Osteoblast (primary cell): ENCODE results near the gene SKAP1. TPM values are rescaled to one million over a fixed set of nuclear protein-coding genes. Genes with fewer than 3 reads are reported as not detected.

Experiments used
- DNase-seq: peaks from one replicate; pipeline ENCODE4 v3.0.0; 2011; ENCODE audit warnings: low spot score, mixed read lengths; ENCODE audit not compliant: insufficient read length; ENCODE audit errors: missing footprints
- H2AFZ ChIP-seq: 2 replicates; pipeline ENCODE4 v1.6.0; 2011; ENCODE audit warnings: mild to moderate bottlenecking, low read length
- H3K27ac ChIP-seq: 2 replicates; pipeline ENCODE4 v1.5.1; 2011; ENCODE audit warnings: mild to moderate bottlenecking, low read depth, low read length, moderate library complexity
- H3K27me3 ChIP-seq: 2 replicates; pipeline ENCODE4 v1.6.0; 2012; ENCODE audit warnings: mild to moderate bottlenecking, control low read depth, inconsistent platforms, low read length, moderate library complexity; ENCODE audit not compliant: insufficient read depth
- H3K36me3 ChIP-seq: 2 replicates; pipeline ENCODE4 v1.5.1; 2011; ENCODE audit warnings: mild to moderate bottlenecking, low read length, control low read depth, moderate library complexity; ENCODE audit not compliant: insufficient read depth
- H3K4me1 ChIP-seq: 2 replicates; pipeline ENCODE4 v1.5.1; 2011; ENCODE audit warnings: mild to moderate bottlenecking, low read length, control low read depth, moderate library complexity; ENCODE audit not compliant: insufficient read depth
- H3K4me2 ChIP-seq: 2 replicates; pipeline ENCODE4 v1.6.0; 2011; ENCODE audit warnings: mild to moderate bottlenecking, low read length; ENCODE audit not compliant: insufficient read depth
- H3K4me3 ChIP-seq: fragments of 200-600 bp; sonication (generic); 3 replicates; pipeline ENCODE4 v1.5.1; 2012; ENCODE audit warnings: mild to moderate bottlenecking, low read length, inconsistent platforms; ENCODE audit not compliant: insufficient read depth
- H3K79me2 ChIP-seq: 2 replicates; pipeline ENCODE4 v1.6.0; 2012; ENCODE audit warnings: mild to moderate bottlenecking, low read length, control low read depth, inconsistent platforms; ENCODE audit not compliant: insufficient read depth
- H3K9me3 ChIP-seq: 2 replicates; pipeline ENCODE4 v1.5.1; 2011; ENCODE audit warnings: low read depth, low read length, control low read depth
- H4K20me1 ChIP-seq: 2 replicates; pipeline ENCODE4 v1.6.0; 2012; ENCODE audit warnings: mild to moderate bottlenecking, low read length, control low read depth; ENCODE audit not compliant: insufficient read depth
- CTCF ChIP-seq: IDR thresholded peaks from 2 replicates; pipeline ENCODE4 v1.5.1; 2011; ENCODE audit warnings: mild to moderate bottlenecking, low read depth, low read length, moderate library complexity; ENCODE audit errors: extremely low read depth
- total RNA-seq: library from RNA; depleted of rRNA; stranded (reverse); fragments of >200 nt; gene quantifications from 2 replicates; pipeline ENCODE4 v1.2.3, GENCODE V29; 2012

SKAP1 gene
- total RNA-seq, 1 donor, result not detected

- Histone ChIP-seq H3K4me2 (peak overlapping the region; percentile 45), H3K27ac (peak overlapping the region; percentile 54), H3K79me2 (no peaks in the 10 kb centered on the region), H3K4me3 (no peak overlapping the region), H3K4me1 (peaks cover 47% of the 10 kb centered on the region), H2AFZ (peak overlapping the region; percentile 6), H4K20me1 (no peaks in the 10 kb centered on the region), H3K9me3 (no peaks in the 10 kb centered on the region), H3K36me3 (no peaks in the 10 kb centered on the region), H3K27me3 (peaks cover 15% of the 10 kb centered on the region)
- TF ChIP-seq CTCF, result no peak
- no peak for DNase-seq
Observed at GRCh38 chr17:48244121-48244711, 185.8 kb downstream of the SKAP1 start.

GRCh38 chr17:48241770-48242497, 188.1 kb downstream of the SKAP1 start:
- no peaks in the 10 kb centered on the region for H3K79me2 ChIP-seq
- H3K4me3 ChIP-seq, result no peak overlapping the region
- TF ChIP-seq CTCF, result no peak
- peak overlapping the region; percentile 10 for H2AFZ ChIP-seq
- H3K36me3 ChIP-seq, result no peaks in the 10 kb centered on the region
- DNase-seq, result no peak
- H3K4me2 ChIP-seq, result no peak overlapping the region
- H3K27ac ChIP-seq, result peak overlapping the region; percentile 47
- H3K4me1 ChIP-seq, result peaks cover 60% of the 10 kb centered on the region
- no peaks in the 10 kb centered on the region for H4K20me1 ChIP-seq
- peaks cover under 1% of the 10 kb centered on the region for H3K27me3 ChIP-seq
- H3K9me3 ChIP-seq, result no peaks in the 10 kb centered on the region

GRCh38 chr17:48241131-48241591, 188.9 kb downstream of the SKAP1 start:
- no peak overlapping the region for H3K4me3 ChIP-seq
- peak; percentile 43 for DNase-seq
- H3K27ac ChIP-seq, result peak overlapping the region; percentile 47
- H4K20me1 ChIP-seq, result no peaks in the 10 kb centered on the region
- H3K36me3 ChIP-seq, result no peaks in the 10 kb centered on the region
- H3K27me3 ChIP-seq, result no peaks in the 10 kb centered on the region
- no peaks in the 10 kb centered on the region for H3K9me3 ChIP-seq
- peak overlapping the region; percentile 44 for H3K4me2 ChIP-seq
- peak overlapping the region; percentile 13 for H2AFZ ChIP-seq
- peaks cover 60% of the 10 kb centered on the region for H3K4me1 ChIP-seq
- H3K79me2 ChIP-seq, result no peaks in the 10 kb centered on the region
- no peak for TF ChIP-seq CTCF

GRCh38 chr17:48240562-48241130, 189.4 kb downstream of the SKAP1 start:
- peaks cover 60% of the 10 kb centered on the region for H3K4me1 ChIP-seq
- H3K9me3 ChIP-seq, result no peaks in the 10 kb centered on the region
- DNase-seq, result no peak
- H3K36me3 ChIP-seq, result no peaks in the 10 kb centered on the region
- no peak overlapping the region for H2AFZ ChIP-seq
- no peak overlapping the region for H3K4me3 ChIP-seq
- peak overlapping the region; percentile 44 for H3K4me2 ChIP-seq
- H4K20me1 ChIP-seq, result no peaks in the 10 kb centered on the region
- TF ChIP-seq CTCF, result no peak
- H3K27ac ChIP-seq, result peak overlapping the region; percentile 47
- H3K27me3 ChIP-seq, result no peaks in the 10 kb centered on the region
- no peaks in the 10 kb centered on the region for H3K79me2 ChIP-seq
